Measurements from ENCODE around the gene SNX32.

SNX32 gene

GRCh38 chr11:65866509-65867283 is 32.9 kb downstream of the SNX32 start:
- DNase-seq (ENCODE audit: low read depth in 2 of 2): no peak

DNA sequence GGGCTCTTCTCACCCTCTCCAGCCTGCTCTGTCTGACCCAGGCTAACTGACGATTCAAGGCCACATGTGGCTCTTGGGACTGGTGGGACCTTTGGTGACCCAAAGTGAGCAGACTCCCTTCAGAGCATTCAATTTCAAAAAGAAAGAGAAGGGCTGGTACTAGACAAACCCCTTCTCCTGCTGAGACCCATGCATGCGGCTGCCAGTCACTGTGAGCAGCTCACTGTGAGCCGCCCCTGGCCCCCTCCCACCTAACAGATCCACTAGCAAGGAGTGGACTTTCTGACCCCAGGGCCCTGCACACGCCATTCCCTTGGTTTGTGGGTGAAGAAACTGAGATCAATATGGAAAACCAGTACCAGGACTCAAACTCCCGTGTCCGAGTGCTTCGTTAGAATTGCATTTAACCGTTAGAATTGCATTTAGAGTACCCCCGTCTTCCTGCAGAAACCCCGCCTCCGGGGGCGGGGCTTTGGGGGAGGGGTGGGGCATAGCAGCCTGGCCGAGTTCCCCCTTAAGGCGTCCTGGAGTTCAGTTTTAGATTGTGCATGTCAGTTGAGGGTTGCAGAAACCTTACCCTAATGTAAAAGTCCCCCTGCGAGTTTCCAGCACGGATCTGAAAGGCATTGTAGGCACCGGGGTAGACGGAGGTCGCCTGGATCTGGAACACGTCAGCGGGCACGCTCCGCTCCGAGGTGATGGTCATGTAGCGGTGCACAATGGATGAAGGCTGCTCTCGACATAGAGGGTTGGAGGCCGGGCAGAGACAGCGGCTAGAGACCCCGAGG is 33.7 kb downstream of the SNX32 start:
- no peak for DNase-seq (ENCODE audit: low read depth in 2 of 2)

DNA sequence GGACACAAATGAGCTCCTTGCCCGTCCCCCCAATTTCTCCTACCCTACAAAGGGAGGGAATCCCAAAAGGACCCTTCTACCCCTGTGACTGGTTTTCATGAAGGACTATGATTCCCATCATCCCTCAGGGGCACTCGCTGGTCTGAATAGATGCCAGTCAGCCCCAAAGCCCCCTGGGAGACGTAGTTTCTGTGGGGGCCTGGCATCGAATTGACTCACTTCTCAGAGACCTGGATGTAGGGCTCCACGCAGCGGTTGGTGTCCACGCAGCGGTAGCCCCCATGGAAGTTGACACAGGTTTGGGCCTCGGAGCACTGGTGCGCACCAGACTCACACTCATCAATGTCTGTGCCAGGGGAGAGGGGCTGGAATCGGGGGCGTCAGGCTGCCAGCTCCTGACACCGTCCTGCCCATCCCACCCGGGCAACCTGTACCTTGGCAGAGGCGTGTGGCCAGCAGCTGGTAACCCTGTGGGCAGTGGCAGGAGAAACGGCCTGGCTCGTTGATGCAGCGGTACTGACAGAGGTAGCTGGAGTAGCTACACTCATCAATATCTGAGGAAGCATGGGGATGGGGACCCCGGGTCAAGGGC is 34.4 kb downstream of the SNX32 start:
- DNase-seq (ENCODE audit: low read depth in 2 of 2): no peak

DNA sequence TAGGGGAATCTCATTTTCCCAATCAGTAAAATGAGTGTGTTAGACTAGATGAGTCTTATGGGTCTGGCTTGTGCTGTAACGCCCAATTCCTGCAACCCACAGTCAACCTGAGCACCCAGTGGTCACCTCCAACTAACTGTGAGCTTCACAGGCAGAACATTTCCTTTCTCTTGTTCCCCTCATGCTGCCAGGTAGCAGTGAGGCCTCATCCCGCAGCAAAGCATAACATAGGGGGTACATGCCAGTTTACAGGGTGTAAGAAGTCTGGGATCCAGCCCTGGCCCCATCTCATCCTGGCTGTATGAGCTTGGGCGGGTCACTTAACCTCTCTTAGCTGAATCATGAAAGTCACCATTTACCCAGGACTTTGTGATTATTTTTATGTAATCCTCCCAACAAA is 35.1 kb downstream of the SNX32 start:
- no peak for DNase-seq (ENCODE audit: low read depth in 2 of 2)

GRCh38 chr11:65869643-65870306 is 36.0 kb downstream of the SNX32 start:
- no peak for DNase-seq (ENCODE audit: low read depth in 2 of 2)

DNA sequence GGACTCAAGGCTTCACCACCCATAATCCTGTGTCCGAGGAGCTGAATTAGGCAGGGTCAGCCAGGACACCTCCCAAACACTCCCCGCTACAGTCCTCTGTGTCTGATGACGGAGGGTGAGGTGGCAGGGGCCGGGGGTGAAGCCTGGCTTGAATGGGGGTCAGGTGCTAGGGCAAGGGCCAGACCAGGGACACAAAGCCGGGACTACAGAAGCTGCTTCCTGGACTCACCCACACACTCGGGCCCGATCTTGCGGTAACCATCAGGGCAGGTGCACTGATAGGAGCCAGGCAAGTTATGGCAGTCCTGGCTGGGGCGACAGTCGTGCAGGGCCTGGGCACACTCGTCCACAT is 36.5 kb downstream of the SNX32 start:
- DNase-seq (ENCODE audit: low read depth in 2 of 2): no peak

DNA sequence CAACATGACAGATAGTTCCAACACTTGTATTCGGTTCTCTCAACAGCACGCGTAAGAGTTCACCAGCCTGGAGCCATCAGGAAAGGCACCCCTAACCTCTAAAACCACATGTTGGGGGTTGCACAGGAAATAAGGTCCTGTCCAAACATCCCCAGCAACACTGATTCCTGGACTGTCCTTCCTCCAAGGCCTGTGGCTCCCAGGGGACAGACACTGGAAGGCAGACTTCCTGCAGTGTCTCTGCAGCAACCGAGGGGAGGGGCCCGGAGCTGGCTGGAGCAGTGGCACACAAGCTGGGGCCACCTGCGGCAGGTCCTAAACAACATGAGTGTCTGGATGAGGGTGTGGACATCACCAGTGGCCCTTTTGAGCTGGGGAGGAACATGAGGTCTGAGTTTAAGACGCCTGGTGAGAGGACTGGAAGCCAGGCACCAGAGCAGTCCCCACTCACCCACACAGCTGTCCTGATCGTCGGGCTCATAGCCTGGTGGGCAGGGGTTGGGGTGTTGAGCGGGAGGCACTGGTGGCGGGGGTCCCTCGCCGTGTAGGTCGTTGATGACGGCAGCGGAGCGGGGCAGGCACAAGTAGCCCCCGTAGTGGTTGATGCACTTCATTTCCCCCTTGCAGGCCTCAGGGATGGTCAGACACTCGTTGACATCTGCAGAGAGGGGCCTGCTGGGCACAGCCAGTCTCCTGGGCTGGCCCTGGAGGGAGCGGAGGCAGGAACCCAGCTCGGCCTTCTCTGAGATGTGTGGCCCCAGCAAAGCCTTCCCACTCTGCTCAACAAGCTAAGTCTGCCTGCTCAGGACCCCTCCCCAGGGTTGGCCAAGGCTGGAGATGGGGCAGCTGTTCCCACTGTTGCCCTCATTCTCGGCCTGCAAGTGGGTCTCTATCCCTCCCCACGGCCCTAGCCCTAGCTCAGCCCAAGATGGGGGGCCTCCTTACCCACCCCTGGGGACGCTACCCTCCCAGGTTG is 37.2 kb downstream of the SNX32 start:
- no peak for DNase-seq (ENCODE audit: low read depth in 2 of 2)

DNA sequence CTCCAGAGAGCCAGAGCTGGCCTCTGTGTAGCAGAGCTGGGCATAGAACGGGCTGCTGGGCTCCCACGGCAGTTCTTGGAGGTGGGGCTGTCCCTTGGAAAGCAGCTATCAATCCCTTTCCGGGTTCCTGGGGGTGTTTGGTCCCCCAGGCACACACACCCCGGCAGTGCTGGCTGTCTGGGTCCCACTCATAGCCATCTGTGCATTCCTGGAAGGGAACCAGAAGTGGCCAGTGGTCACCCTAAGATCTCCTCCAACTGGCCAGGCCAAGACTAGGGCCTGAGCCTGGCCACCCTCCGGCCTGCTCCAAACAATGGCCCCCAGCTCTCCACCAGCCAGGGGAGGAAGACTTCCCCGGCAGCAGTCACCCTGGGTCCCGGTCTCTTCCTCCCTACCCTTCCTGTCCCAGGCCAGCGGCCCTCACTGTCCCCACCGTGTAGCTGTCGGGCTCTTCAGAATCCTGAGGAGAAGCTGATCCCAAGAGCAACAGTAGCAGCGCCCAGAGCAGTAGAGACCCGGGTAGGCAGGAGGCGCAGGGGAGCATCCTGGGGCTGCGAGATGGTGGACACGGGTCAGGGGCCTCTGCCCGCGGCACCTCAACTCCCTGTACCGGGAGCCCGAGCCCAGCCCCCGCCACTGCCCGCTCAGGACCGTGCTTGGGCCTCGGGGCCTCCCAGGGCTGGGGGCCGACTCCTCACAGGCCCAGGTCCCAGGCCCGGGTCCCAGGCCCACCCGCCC is 38.2 kb downstream of the SNX32 start:
- DNase-seq (ENCODE audit: low read depth in 2 of 2): no peak

GRCh38 chr11:65872586-65873317 is 39.0 kb downstream of the SNX32 start, which contains the start of gene EFEMP2:
Gene EFEMP2 (minus strand): TSS chr11:65872800. CDS start chr11:65872354, 446 bp downstream.
- DNase-seq (ENCODE audit: low read depth in 2 of 2): no peak

GRCh38 chr11:65873318-65874156 is 39.8 kb downstream of the SNX32 start:
- peak; percentile 95 to 97 for DNase-seq (ENCODE audit: low read depth in 2 of 2)

GRCh38 chr11:65879617-65880016 is 45.9 kb downstream of the SNX32 start, which contains the start of gene CTSW:
Gene CTSW (plus strand): TSS chr11:65879837. CDS start chr11:65879855, 18 bp downstream.
- DNase-seq (ENCODE audit: low read depth in 2 of 2): no peak

DNA sequence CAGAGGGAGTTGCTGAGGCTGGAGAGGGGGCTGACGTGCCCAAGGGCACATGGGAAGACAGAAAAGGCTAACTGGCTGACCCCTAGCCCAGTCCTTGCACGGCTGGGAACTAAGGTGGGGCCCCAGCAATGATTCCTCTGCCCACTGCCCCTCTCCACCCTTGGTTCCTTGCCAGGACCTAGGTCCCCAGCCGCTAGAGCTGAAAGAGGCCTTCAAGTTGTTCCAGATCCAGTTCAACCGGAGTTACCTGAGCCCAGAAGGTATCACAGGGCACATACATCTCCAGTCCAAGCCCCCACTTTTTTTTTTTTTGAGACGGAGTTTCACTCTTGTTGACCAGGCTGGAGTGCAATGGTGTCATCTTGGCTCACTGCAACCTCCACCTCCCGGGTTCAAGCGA is 46.3 kb downstream of the SNX32 start:
- no peak for DNase-seq (ENCODE audit: low read depth in 2 of 2)

- DNase-seq (ENCODE audit: low read depth in 2 of 2): no peak
These were observed 47.2 kb downstream of the SNX32 start for GRCh38 chr11:65880844-65881421.

- no peak for DNase-seq (ENCODE audit: low read depth in 2 of 2)
These were observed 48.6 kb downstream of the SNX32 start for GRCh38 chr11:65882120-65883057.

DNA sequence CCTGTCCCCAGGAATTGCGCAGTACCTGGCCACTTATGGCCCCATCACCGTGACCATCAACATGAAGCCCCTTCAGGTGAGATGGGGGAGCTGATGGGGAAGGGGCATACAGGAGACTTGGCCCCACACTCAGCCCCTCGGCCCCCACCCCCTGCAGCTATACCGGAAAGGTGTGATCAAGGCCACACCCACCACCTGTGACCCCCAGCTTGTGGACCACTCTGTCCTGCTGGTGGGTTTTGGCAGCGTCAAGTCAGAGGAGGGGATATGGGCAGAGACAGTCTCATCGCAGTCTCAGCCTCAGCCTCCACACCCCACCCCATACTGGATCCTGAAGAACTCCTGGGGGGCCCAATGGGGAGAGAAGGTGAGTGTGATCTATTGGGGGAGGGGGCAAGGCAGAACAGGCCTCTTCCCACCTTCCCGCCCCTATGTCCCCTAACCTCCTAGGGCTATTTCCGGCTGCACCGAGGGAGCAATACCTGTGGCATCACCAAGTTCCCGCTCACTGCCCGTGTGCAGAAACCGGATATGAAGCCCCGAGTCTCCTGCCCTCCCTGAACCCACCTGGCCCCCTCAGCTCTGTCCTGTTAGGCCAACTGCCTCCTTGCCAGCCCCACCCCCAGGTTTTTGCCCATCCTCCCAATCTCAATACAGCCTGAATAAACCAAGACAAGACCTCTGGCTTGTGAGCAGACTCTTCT is 49.4 kb downstream of the SNX32 start:
- no peak for DNase-seq (ENCODE audit: low read depth in 2 of 2)
